GM20431 (cell line): ENCODE measurements around the gene CIB4.

ENCODE experiments used
- in situ Hi-C: fragments of 300-500 bp; cut with MseI, MboI; formaldehyde crosslinking; loops from one replicate; pipeline ENCODE4 v1.15.0; 2020; ENCODE audit warnings: low sequenced_read_pairs; ENCODE audit not compliant: unreplicated experiment

The CIB4 gene

GRCh38 chr2:26612522-26613240 lies 28.5 kb downstream of the CIB4 start:
- in situ Hi-C loops, result no loop called here

DNA sequence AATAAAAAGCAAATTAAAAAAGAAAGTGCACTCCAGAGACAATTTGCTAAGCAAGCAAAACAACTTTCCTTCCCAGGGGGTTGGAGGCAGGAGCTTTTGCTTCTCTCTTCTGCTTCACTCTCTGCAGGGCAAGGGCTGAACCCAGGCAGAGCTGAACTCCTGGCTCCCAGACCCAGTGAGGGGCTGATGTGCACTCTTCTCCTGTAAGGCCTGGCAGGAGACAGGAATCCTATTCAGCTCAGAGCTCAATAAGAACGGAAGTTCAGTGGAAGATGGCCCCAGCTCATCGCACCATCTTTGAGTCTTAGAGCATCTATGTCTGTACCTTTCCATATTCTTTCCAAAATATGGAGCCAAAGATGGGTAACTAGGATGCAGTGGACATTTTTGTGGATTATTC lies 29.1 kb downstream of the CIB4 start:
- in situ Hi-C loops, result no loop called here

DNA sequence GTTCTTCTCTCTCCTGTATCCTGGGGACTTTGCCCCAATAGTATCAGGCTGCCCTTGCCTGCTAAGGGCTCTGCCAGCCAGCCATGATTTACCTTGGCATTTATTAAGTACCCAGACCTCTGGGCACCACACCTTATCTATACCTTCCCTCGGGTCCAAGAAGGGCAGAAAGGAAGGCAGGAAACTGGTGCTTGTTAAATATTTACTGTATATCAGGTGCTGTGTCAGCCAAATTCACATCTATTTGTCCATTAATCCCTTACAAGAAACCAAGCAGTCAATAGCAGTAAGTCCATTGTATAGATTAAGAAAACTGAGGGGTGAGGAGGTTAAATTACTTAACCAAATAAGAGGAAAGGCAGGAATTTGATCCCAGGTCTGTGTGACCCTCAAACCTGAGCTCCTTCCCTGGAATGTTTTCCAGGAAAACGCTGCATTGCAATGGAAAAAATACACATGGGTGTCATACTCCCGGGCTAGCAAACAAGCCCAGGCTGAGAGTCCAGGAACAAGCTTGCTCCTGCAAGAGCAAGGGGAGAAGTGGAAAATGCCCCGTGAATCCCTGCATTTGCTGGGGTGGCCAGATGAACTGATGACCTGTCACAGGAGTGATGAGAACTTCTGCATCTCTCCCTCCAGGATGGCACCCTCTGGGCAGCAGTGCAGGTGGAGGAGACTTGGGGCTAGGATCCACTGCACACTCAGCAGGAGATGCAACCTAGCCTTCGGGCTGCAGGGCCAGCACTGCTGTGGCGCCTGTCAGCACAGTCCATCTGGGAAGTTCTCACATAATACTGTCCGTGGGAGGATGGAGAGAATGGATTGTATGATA lies 30.4 kb downstream of the CIB4 start:
- in situ Hi-C loops, result no loop called here

- in situ Hi-C loops, result loop anchor here (10.0 kb wide), 1 partner anchor 135 kb away; no protein-coding TSS in a partner anchor
Observed at GRCh38 chr2:26609839-26610277, 31.3 kb downstream of the CIB4 start.

DNA sequence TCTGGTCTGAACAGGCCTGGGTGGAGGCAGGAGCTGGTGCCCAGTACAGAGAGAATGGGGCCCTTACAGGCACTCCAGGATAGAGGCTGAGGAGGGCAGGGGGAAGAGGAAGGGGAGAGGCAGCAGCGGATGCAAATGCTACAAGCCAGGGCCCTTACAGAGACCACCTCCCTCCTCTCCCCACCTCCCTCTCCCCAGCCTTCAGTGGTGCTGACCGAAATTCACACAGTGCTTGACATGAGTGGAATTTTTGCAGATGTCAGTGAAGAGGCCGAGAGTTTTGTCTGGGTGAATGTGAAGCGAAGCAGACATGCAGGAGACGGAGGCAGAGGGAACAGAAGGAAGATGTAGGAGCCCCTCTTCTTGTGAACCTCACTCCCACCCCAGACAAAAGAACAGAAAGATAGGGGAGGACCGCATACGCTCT lies 31.9 kb downstream of the CIB4 start:
- in situ Hi-C loops, result loop anchor here (10.0 kb wide), 1 partner anchor 136 kb away; no protein-coding TSS in a partner anchor

- in situ Hi-C loops, result loop anchor here (10.0 kb wide), 1 partner anchor 136 kb away; no protein-coding TSS in a partner anchor
Observed at GRCh38 chr2:26608557-26608956, 32.6 kb downstream of the CIB4 start.

GRCh38 chr2:26607698-26608097 lies 33.5 kb downstream of the CIB4 start:
- in situ Hi-C loops, result loop anchor here (10.0 kb wide), 1 partner anchor 137 kb away; no protein-coding TSS in a partner anchor

DNA sequence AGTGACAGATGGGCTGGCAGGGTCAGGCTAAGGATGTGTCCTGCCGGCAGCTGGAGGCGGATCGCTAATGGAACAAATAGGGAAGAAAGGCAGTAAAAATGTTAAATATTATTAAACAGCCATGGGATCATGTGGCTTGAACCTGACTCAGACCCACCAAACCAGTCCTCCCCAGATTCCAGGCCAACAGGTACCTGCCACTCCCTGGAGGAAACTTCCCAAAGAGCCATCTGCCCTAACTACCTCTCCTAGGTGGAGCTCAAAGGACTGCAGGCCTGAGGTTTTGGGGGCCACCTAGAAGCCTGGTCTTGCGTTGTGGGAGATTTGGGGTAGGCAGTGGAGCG lies 34.3 kb downstream of the CIB4 start:
- in situ Hi-C loops, result loop anchor here (10.0 kb wide), 1 partner anchor 138 kb away; no protein-coding TSS in a partner anchor

DNA sequence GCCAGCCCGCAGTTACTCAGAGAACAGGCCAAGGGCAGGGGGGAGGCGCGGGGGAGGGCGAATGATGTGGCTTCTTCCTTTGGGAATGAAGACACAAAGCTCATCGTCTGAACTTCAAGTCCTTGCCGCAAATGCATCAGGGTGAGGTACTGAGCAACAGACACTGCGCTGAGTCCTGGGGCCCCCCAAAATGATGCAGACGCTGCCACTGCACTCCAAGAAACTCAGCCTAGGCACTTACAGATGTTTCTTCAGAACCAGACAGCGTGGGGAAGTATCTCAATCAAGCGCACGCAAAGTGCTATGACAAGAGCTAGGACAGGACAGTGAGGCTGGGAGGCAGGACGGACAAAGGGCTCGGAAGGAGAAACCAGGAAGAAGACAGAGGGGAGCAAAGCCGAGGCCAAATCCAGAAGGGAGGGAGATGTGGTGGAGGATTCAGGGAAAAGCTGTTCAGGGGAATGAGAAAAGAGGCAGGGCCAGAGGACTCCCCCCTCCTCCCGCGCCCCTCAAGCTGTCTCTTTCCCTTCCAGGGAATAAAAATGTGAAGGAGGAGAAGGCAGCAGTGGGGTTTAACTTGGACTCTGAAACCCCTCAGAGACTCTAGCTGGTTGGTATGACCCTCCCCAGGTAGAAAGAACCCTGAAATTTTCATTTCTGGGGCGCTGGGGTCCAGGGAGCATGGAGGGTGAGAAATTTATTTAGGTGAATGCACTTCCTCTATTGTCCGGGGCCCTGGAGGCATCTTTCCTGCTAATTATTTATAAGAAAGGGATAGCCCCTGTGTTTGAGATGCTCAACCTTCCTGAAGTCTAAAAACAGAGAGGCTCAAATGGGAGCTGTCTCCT lies 34.9 kb downstream of the CIB4 start:
- in situ Hi-C loops, result loop anchor here (10.0 kb wide), 1 partner anchor 139 kb away; no protein-coding TSS in a partner anchor

GRCh38 chr2:26605195-26605998 lies 35.8 kb downstream of the CIB4 start:
- in situ Hi-C loops, result loop anchor here (10.0 kb wide), 1 partner anchor 139 kb away; no protein-coding TSS in a partner anchor

DNA sequence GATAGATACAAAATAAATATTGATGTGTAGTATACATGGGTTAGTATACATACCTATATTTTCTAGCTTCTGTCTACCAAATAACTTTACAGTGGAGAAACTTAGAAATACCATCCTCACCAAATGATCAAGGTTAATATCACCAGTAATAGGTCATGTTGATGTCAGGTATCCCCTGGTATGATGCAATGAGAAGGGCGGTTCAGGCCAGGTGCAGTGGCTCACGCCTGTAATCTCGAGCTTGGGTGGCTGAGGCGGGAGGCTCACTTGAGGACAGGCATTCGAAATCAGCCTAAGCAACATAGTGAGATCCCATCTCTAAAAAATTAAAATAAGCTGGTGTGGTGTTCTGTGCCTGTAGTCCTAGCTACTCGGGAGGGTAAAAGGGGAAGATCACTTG lies 38.6 kb downstream of the CIB4 start:
- in situ Hi-C loops, result loop anchor here (10.0 kb wide), 1 partner anchor 142 kb away; no protein-coding TSS in a partner anchor

DNA sequence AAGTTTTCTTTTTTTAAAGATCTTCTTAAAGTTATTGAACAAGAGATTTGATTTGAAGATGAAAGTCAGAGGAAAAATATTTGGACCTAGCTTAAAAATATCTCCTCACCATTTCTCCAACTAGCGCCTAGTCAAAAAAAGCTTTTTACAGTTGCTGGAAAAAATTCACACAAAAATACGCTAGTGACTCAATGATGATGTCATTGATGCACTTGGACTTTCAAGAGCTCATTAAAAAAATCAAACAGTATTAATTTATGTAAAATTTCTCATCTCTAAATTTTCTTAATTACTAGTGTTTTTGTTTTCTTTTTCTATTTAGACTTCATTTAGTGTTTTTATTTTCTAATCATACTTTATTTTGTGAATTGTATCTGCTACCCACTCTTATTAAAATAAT lies 41.8 kb downstream of the CIB4 start:
- in situ Hi-C loops, result no loop called here

- in situ Hi-C loops, result no loop called here
Observed at GRCh38 chr2:26598996-26599373, 42.2 kb downstream of the CIB4 start.

- in situ Hi-C loops, result no loop called here
Observed at GRCh38 chr2:26598336-26598995, 42.7 kb downstream of the CIB4 start.

DNA sequence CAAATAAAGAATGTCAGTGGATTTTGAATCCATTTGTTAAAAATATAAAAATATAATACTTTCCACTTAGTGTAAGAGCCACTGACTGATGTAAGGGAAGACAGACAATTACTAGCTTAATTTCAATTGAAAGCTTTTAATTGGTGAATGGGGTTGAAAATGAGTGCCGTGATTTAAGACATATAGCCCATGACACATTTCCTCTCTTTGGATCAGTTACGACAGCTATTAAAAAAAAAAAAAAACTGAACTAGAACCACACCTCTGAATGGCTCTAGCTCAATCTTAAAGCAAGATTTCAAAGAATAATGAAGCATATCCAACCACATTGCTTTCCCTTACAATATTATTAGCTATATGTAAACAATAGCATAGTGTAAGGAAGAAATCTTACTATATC lies 44.0 kb downstream of the CIB4 start:
- in situ Hi-C loops, result no loop called here

DNA sequence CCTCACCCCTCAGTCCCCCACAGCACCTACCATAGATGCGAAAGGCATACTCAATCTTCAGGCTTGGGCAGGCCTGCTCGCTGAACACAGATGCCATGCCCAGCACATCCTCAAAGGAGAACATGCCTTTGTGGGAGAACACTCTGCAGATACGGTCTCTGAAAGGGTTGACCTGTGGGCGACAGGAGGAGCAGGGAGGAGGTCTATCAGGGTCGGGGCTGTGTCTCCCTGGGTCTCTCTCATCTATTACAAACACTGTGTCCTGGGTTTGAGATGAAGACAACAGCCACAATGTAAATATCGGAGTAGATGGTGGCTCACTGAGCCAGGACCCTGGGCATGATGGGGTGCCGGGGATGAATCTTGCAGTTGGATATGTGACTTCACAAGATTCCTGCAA lies 46.0 kb downstream of the CIB4 start:
- in situ Hi-C loops, result no loop called here

DNA sequence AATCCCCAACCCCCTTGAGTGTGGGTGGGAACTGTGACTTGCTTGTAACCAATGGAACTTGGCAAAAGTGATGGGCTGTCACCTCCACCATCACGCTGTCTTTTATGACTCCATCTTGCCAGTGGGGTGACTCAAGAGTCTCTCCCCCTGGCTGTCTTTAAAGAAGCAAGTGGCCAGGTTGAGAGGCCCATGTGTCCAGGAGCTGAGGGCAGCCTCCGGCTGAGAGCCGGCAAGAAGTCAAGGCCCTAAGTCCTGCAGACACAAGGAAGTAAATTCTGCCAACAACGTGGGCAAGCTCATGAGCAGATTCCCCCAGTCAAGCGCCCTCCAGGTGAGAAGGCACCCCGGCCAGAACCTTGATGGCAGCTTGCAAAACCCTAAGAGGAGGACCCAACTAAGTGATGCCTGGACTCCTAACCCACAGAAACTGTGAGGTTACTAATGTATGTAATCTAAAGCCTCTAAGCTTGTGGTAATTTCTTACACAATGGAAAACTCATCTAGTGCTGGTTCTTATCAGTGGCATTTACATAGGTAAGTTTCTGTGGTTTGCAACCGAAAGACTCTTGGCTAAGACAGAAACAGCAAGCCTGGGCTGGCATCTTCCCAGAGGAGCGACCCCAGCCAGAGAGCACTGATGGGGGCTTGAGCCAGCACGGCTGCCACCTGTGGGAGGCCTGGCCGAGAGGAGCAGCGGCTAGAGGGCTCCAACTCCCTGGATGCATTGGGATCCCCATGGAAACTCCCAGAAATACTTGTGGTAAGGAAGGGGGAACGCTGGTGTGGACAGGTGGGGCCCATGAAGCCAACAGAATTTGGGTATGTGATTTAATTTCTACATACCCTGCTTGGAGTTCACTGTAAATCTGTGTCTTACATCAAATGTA lies 49.3 kb downstream of the CIB4 start:
- in situ Hi-C loops, result no loop called here
